Measurements from ENCODE around the gene RGS7.
"Not testable (repeated sequence)": the region's sequence is repeated elsewhere in the genome, so short reads cannot be mapped to it uniquely, and the experiment has no call there.

Gene RGS7

GRCh38 chr1:241131636-241132194, 225.3 kb downstream of the RGS7 start:
- FAIRE-seq, result no peak

GRCh38 chr1:241130881-241131280, 226.1 kb downstream of the RGS7 start:
- no peak for FAIRE-seq

- FAIRE-seq, result no peak
Observed at GRCh38 chr1:241129207-241129960, 227.6 kb downstream of the RGS7 start.

GRCh38 chr1:241125286-241125685, 231.7 kb downstream of the RGS7 start:
- no peak for FAIRE-seq

GRCh38 chr1:241118049-241118448, 239.0 kb downstream of the RGS7 start:
- no peak for FAIRE-seq

GRCh38 chr1:241115784-241116183, 241.2 kb downstream of the RGS7 start:
- no peak for FAIRE-seq

GRCh38 chr1:241114699-241115233, 242.2 kb downstream of the RGS7 start:
- no peak for FAIRE-seq

- no peak for FAIRE-seq
Observed at GRCh38 chr1:241113557-241113956, 243.4 kb downstream of the RGS7 start.

GRCh38 chr1:241109039-241109438, 248.0 kb downstream of the RGS7 start:
- FAIRE-seq, result no peak

- FAIRE-seq, result no peak
Observed at GRCh38 chr1:241105147-241105546, 251.9 kb downstream of the RGS7 start.

- FAIRE-seq, result no peak
Observed at GRCh38 chr1:241102664-241103063, 254.3 kb downstream of the RGS7 start.

- no peak for FAIRE-seq
Observed at GRCh38 chr1:241101622-241102021, 255.4 kb downstream of the RGS7 start.

GRCh38 chr1:241097479-241097878, 259.5 kb downstream of the RGS7 start:
- no peak for FAIRE-seq

GRCh38 chr1:241096982-241097381, 260.0 kb downstream of the RGS7 start:
- FAIRE-seq, result no peak

GRCh38 chr1:241095847-241096246, 261.2 kb downstream of the RGS7 start:
- no peak for FAIRE-seq

GRCh38 chr1:241090798-241091197, 266.2 kb downstream of the RGS7 start:
- no peak for FAIRE-seq

- not testable (repeated sequence) for FAIRE-seq
Observed at GRCh38 chr1:241089066-241089465, 267.9 kb downstream of the RGS7 start.

GRCh38 chr1:241088075-241088474, 268.9 kb downstream of the RGS7 start:
- not testable (repeated sequence) for FAIRE-seq

GRCh38 chr1:241086686-241087085, 270.3 kb downstream of the RGS7 start:
- no peak for FAIRE-seq

GRCh38 chr1:241083285-241083684, 273.7 kb downstream of the RGS7 start:
- no peak for FAIRE-seq

- no peak for FAIRE-seq
Observed at GRCh38 chr1:241081473-241081872, 275.5 kb downstream of the RGS7 start.

- FAIRE-seq, result no peak
Observed at GRCh38 chr1:241079459-241079858, 277.5 kb downstream of the RGS7 start.

GRCh38 chr1:241079047-241079446, 278.0 kb downstream of the RGS7 start:
- FAIRE-seq, result no peak

GRCh38 chr1:241077386-241078147, 279.4 kb downstream of the RGS7 start:
- no peak for FAIRE-seq
